ENCODE measurements around the gene TRIM24.

DNA sequence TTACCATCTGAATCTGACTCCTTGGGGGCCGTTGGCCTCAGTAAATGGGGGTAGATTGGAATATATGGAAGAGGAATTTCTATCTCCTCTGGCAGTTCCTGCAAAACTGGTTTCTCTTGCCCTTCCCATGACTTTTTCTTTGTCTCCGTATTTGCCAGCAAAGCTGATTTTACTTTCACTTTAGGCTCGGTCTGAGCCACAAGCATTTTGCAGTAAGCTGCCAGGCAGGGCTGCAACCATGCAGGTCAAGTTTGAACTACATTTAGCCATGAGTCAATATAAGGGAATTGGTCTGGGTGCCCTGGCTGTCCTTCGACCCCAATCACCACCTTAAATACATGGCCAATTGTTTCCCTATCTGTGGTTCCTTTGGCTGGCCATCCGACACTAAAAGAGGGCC lies 104.3 kb downstream of the TRIM24 start:
- TF ChIP-seq, protein P1, sequence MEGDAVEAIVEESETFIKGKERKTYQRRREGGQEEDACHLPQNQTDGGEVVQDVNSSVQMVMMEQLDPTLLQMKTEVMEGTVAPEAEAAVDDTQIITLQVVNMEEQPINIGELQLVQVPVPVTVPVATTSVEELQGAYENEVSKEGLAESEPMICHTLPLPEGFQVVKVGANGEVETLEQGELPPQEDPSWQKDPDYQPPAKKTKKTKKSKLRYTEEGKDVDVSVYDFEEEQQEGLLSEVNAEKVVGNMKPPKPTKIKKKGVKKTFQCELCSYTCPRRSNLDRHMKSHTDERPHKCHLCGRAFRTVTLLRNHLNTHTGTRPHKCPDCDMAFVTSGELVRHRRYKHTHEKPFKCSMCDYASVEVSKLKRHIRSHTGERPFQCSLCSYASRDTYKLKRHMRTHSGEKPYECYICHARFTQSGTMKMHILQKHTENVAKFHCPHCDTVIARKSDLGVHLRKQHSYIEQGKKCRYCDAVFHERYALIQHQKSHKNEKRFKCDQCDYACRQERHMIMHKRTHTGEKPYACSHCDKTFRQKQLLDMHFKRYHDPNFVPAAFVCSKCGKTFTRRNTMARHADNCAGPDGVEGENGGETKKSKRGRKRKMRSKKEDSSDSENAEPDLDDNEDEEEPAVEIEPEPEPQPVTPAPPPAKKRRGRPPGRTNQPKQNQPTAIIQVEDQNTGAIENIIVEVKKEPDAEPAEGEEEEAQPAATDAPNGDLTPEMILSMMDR (IDR thresholded peaks at IDR 0.05; ENCODE audit: low read depth, low read length) = no peak
- TF ChIP-seq MYC (IDR thresholded peaks at IDR 0.05; ENCODE audit: low read depth, low read length) = no peak
